ENCODE measurements around the gene CUBN.

DNA sequence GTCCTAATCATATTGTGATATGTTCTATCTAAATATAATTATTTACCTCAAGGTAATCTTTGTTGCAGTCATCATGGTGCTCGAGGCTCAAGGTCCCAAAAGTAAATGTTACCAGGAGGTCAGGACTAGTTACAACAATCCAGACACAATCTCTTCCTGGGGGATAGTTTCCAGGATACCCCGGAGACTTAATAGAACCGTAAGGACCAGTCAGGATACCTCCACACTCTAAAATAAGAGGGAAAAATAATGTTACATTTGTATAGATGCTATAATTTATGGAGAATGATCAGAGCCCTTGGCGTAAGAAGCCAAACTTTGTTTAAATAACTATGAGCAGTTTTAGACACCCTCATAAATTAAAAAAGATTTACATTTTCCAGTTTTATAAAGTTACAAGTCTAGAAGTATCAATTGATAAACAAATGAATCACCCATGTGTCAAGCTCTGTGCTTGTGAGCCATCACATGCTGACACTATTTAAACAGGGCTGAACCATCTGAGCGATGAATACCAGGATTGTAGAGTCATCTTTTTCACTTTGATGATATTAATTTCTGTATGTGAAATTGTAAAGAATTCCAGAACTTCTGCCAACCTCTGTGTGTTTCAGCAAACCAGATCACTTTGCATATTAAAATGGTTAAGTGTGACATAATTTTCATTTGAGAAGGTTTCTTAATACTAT, 41.3 kb downstream of the CUBN start:
- TF ChIP-seq YY1 (IDR thresholded peaks at IDR 0.05; ENCODE audit: borderline replicate concordance in 1 of 3, control insufficient read depth in 1 of 3, extremely low read depth in 1 of 3, insufficient read depth in 3 of 3, insufficient read length in 1 of 3, insufficient replicate concordance in 2 of 3, low read depth in 1 of 3, low read length in 2 of 3) (no peak), FOXJ3 (CRISPR knock-in tag; IDR thresholded peaks at IDR 0.05) (no peak), CTCF (IDR thresholded peaks at IDR 0.05 in 2 of 3, conservative IDR thresholded peaks at IDR 0.05 in 1 of 3; ENCODE audit: insufficient read depth in 2 of 3, low read depth in 1 of 3, low read length in 3 of 3) (no peak), JUNB (CRISPR knock-in tag; conservative IDR thresholded peaks at IDR 0.05) (no peak), HINFP (tag; conservative IDR thresholded peaks at IDR 0.05; ENCODE audit: low read depth) (no peak), CHD1 (IDR thresholded peaks at IDR 0.05; ENCODE audit: low read length) (no peak)

Data from K562 (cell line).